SK-N-SH (cell line): ENCODE results near the gene AGBL3. TPM values are rescaled to one million over a fixed set of nuclear protein-coding genes. Genes with fewer than 3 reads are reported as not detected.
A peak's percentile ranks its signal among the peaks of the same experiment; 100 is the strongest.

ENCODE experiments used
- CTCF ChIA-PET: fragments of 300-600, 350-600 bp; formaldehyde crosslinking; extraction: SDS; loops from one replicate; lab custom pipeline; 2021; lab: Yijun Ruan, JAX
- POLR2A ChIA-PET: fragments of 350-600 bp; sonication (Branson Sonifier 250); formaldehyde crosslinking; extraction: SDS; loops from one replicate; lab custom pipeline; 2020; ENCODE audit warnings: antibody characterized with exemption, inconsistent platforms; lab: Yijun Ruan, JAX
- DNase-seq: peaks from one replicate; pipeline ENCODE4 v3.0.0; 2012
- H2AFZ ChIP-seq: fragments of 200-600 bp; sonication (generic); 2 replicates; pipeline ENCODE4 v1.8.1; 2016; ENCODE audit warnings: antibody characterized with exemption, mild to moderate bottlenecking, low read depth
- H3F3A ChIP-seq: fragments of 200-600 bp; sonication (generic); replicated peaks from 2 replicates; pipeline ENCODE3; 2016; ENCODE audit warnings: antibody characterized with exemption, mild to moderate bottlenecking; ENCODE audit not compliant: insufficient read depth
- H3K27ac ChIP-seq, 2 experiments: fragments of 200-500 bp in 1 of 2; fragments of 200-600 bp in 1 of 2; sonication (Bioruptor generic) in 1 of 2; sonication (generic), shearing (Covaris generic) in 1 of 2; 2 replicates each; pipeline versions ENCODE4 v1.5.1 to v1.6.1; 2014 to 2016; ENCODE audit warnings: low read depth in 2 of 2, inconsistent platforms in 1 of 2, low read length in 1 of 2, mild to moderate bottlenecking in 1 of 2, mixed read lengths in 1 of 2
- H3K27me3 ChIP-seq: fragments of 200-600 bp; sonication (generic), shearing (Covaris generic); 2 replicates; pipeline ENCODE4 v1.6.1; 2016; ENCODE audit warnings: mixed run types; ENCODE audit not compliant: insufficient read depth
- H3K36me3 ChIP-seq, 2 experiments: fragments of 200-500 bp in 1 of 2; fragments of 200-600 bp in 1 of 2; sonication (Bioruptor generic) in 1 of 2; sonication (generic) in 1 of 2; replicated peaks in 1 of 2; 2 replicates each; pipeline versions ENCODE3 to v1.5.1; 2014 to 2016; ENCODE audit warnings: low read length in 1 of 2, mild to moderate bottlenecking in 1 of 2; ENCODE audit not compliant: insufficient read depth in 2 of 2, control insufficient read depth in 1 of 2
- H3K4me1 ChIP-seq, 2 experiments: fragments of 200-500 bp in 1 of 2; fragments of 200-600 bp in 1 of 2; sonication (Bioruptor generic) in 1 of 2; sonication (generic), shearing (Covaris generic) in 1 of 2; 2 replicates each; pipeline versions ENCODE4 v1.5.1 to v1.6.1; 2014 to 2016; ENCODE audit warnings: low read depth in 1 of 2, low read length in 1 of 2, mixed run types in 1 of 2; ENCODE audit not compliant: insufficient read depth in 2 of 2, control insufficient read depth in 1 of 2
- H3K4me2 ChIP-seq: fragments of 200-600 bp; sonication (generic), shearing (Covaris generic); 2 replicates; pipeline ENCODE4 v1.6.1; 2017; ENCODE audit warnings: mixed run types
- H3K4me3 ChIP-seq, 2 experiments: fragments of 200-500 bp in 1 of 2; fragments of 200-600 bp in 1 of 2; sonication (Bioruptor generic) in 1 of 2; sonication (generic), shearing (Covaris generic) in 1 of 2; 2 replicates each; pipeline versions ENCODE4 v1.5.1 to v1.8.1; 2014 to 2016; ENCODE audit warnings: low read depth in 2 of 2, inconsistent platforms in 1 of 2, low read length in 1 of 2, mild to moderate bottlenecking in 1 of 2, mixed read lengths in 1 of 2, moderate library complexity in 1 of 2
- H3K79me2 ChIP-seq: fragments of 200-600 bp; sonication (generic); 2 replicates; pipeline ENCODE4 v1.8.1; 2017; ENCODE audit warnings: mild to moderate bottlenecking; ENCODE audit not compliant: insufficient read depth
- H3K9ac ChIP-seq: fragments of 200-600 bp; sonication (generic); 2 replicates; pipeline ENCODE4 v1.6.1; 2017; ENCODE audit warnings: mixed run types
- H3K9me2 ChIP-seq: fragments of 200-600 bp; sonication (generic); 2 replicates; pipeline ENCODE4 v1.6.1; 2017; ENCODE audit warnings: mixed run types
- H3K9me3 ChIP-seq: fragments of 200-600 bp; sonication (generic); 2 replicates; pipeline ENCODE4 v1.6.1; 2017; ENCODE audit warnings: mixed run types, mild to moderate bottlenecking, moderate library complexity
- H4K20me1 ChIP-seq: fragments of 200-600 bp; sonication (generic); 2 replicates; pipeline ENCODE4 v1.6.1; 2017; ENCODE audit warnings: mild to moderate bottlenecking, mixed run types; ENCODE audit not compliant: insufficient read depth
- CHD2 ChIP-seq: fragments of 150-350 bp; IDR thresholded peaks from 2 replicates; pipeline ENCODE4 v1.6.1; 2018; ENCODE audit warnings: low read length; ENCODE audit not compliant: partially characterized antibody
- ELF1 ChIP-seq: IDR thresholded peaks from 2 replicates; pipeline ENCODE4 v1.4.0; 2012
- EP300 ChIP-seq, 2 experiments: IDR thresholded peaks; 2 replicates each; pipeline versions ENCODE4 v1.4.0 to v1.6.1; 2012; ENCODE audit warnings: borderline replicate concordance in 1 of 2, low read depth in 1 of 2, low read length in 1 of 2
- EZH2phosphoT487 ChIP-seq: fragments of 200-600 bp; sonication (generic); IDR thresholded peaks from 2 replicates; pipeline ENCODE4 v1.6.1; 2017; ENCODE audit warnings: low read depth, mixed run types, mild to moderate bottlenecking, antibody characterized with exemption, moderate library complexity, borderline replicate concordance
- FOSL2 ChIP-seq: IDR thresholded peaks from 2 replicates; pipeline ENCODE4 v1.4.0; 2012; ENCODE audit warnings: low read depth, mild to moderate bottlenecking, moderate library complexity, borderline replicate concordance
- FOXM1 ChIP-seq: IDR thresholded peaks from 2 replicates; pipeline ENCODE4 v1.4.0; 2012; ENCODE audit warnings: low read depth, mild to moderate bottlenecking
- GABPA ChIP-seq: IDR thresholded peaks from 2 replicates; pipeline ENCODE4 v1.4.0; 2012; ENCODE audit warnings: low read depth, mild to moderate bottlenecking
- MAX ChIP-seq: IDR thresholded peaks from 2 replicates; pipeline ENCODE4 v1.4.0; 2012; ENCODE audit warnings: low read depth
- NFIC ChIP-seq: IDR thresholded peaks from 2 replicates; pipeline ENCODE4 v1.4.0; 2012; ENCODE audit warnings: borderline replicate concordance
- PBX3 ChIP-seq: IDR thresholded peaks from 2 replicates; pipeline ENCODE4; 2012
- POLR2AphosphoS5 ChIP-seq: IDR thresholded peaks from 2 replicates; pipeline ENCODE4 v1.6.1; 2012; ENCODE audit warnings: low read depth, low read length
- RAD21 ChIP-seq: IDR thresholded peaks from 2 replicates; pipeline ENCODE4 v1.6.1; 2012; ENCODE audit warnings: mild to moderate bottlenecking, low read length
- RCOR1 ChIP-seq: fragments of 150-350 bp; IDR thresholded peaks from 2 replicates; pipeline ENCODE4 v1.6.1; 2017; ENCODE audit warnings: antibody characterized with exemption, low read length
- RFX5 ChIP-seq: IDR thresholded peaks from 2 replicates; pipeline ENCODE4 v1.6.1; 2012; ENCODE audit warnings: mild to moderate bottlenecking, improper control_type of control experiment, low read length
- RXRA ChIP-seq: IDR thresholded peaks from 2 replicates; pipeline ENCODE4 v1.4.0; 2012; ENCODE audit warnings: low read depth, mild to moderate bottlenecking, borderline replicate concordance
- TCF12 ChIP-seq: IDR thresholded peaks from 2 replicates; pipeline ENCODE4 v1.4.0; 2012
- USF1 ChIP-seq: IDR thresholded peaks from 2 replicates; pipeline ENCODE4 v1.4.0; 2012; ENCODE audit warnings: low read depth, borderline replicate concordance
- USF2 ChIP-seq: fragments of 150-350 bp; IDR thresholded peaks from 2 replicates; pipeline ENCODE4 v1.6.1; 2017; ENCODE audit warnings: antibody characterized with exemption, low read length, low read depth, borderline replicate concordance
- YY1 ChIP-seq: IDR thresholded peaks from 2 replicates; pipeline ENCODE4 v1.4.0; 2012; ENCODE audit warnings: low read depth, mild to moderate bottlenecking
- ZBTB33 ChIP-seq: IDR thresholded peaks from 2 replicates; pipeline ENCODE4 v1.4.0; 2012; ENCODE audit warnings: low read depth, borderline replicate concordance
- WGBS: methylation state at CpG from one replicate; pipeline ENCODE4 v1.1.6; 2017; ENCODE audit warnings: low lambda C conversion rate; 5-methylcytosine and 5-hydroxymethylcytosine counted together
- polyA plus RNA-seq, 3 experiments: library from polyadenylated mRNA; depleted of rRNA; stranded (reverse); fragments of >200 nt; gene quantifications; 2 replicates each; pipeline ENCODE4 v1.2.3, GENCODE V29; 2012

Gene AGBL3
- polyA plus RNA-seq, 1 of the 3 experiments (the other 2 are of a cell fraction) = 0.35 TPM

- Histone ChIP-seq H3K36me3 (peaks cover 0 to 10% of the 10 kb centered on the region in 2 experiments), H3F3A (peaks cover 6% of the 10 kb centered on the region), H3K4me2 (no peak overlapping the region), H3K4me1 (peaks cover 4 to 11% of the 10 kb centered on the region in 2 experiments; a peak in 3 of 4 replicates), H3K9me2 (no peaks in the 10 kb centered on the region), H2AFZ (no peak overlapping the region), H3K4me3 (no peak overlapping the region), H3K27me3 (no peaks in the 10 kb centered on the region), H3K27ac (no peak overlapping the region), H3K9me3 (no peaks in the 10 kb centered on the region; the same call in 1 of the 2 replicates), H3K9ac (no peak overlapping the region), H4K20me1 (no peaks in the 10 kb centered on the region), H3K79me2 (no peaks in the 10 kb centered on the region)
- ChIA-PET POLR2A (no interaction called here), CTCF (interaction anchor here (0.7 to 1.2 kb wide), 3 partner anchors 10 to 645 kb away, joined by 3 to 4 read pairs (median 3); no protein-coding TSS in a partner anchor)
- TF ChIP-seq YY1 (no peak), RAD21 (no peak), CHD2 (no peak), EZH2phosphoT487 (no peak), PBX3 (no peak), ZBTB33 (no peak), NFIC (no peak), USF2 (no peak), MAX (no peak)
- WGBS = 95% methylated on average over 5 of the region's 6 CpGs
- DNase-seq = no peak
These were observed 172.6 kb downstream of the AGBL3 start for GRCh38 chr7:135158874-135159273.

GRCh38 chr7:135159359-135160085 lies 173.2 kb downstream of the AGBL3 start:
- POLR2A ChIA-PET = no interaction called here
- TF ChIP-seq RAD21 (no peak), NFIC (no peak), RCOR1 (no peak), FOXM1 (no peak), USF1 (no peak), POLR2AphosphoS5 (no peak), EP300 (IDR thresholded peaks at IDR 0.05; ENCODE audit: borderline replicate concordance in 1 of 2, low read depth in 1 of 2, low read length in 1 of 2) (no peak), TCF12 (no peak), RFX5 (no peak), RXRA (no peak), GABPA (no peak), FOSL2 (no peak), EZH2phosphoT487 (no peak), ELF1 (no peak), PBX3 (no peak)

More at GRCh38 chr7:135159359-135160085, 173.2 kb downstream of the AGBL3 start:
- Histone ChIP-seq H2AFZ (peak overlapping the region; percentile 8; the same call in 1 of the 2 replicates), H3K9me2 (no peaks in the 10 kb centered on the region), H3K4me2 (no peak overlapping the region), H3F3A (peaks cover 6% of the 10 kb centered on the region), H4K20me1 (no peaks in the 10 kb centered on the region), H3K9ac (no peak overlapping the region), H3K27me3 (no peaks in the 10 kb centered on the region), H3K27ac (peak overlapping the region; percentile 21 to 23; a peak in 2 of 4 replicates), H3K4me1 (peaks cover 4 to 11% of the 10 kb centered on the region in 2 experiments; a peak in 3 of 4 replicates), H3K4me3 (no peak overlapping the region), H3K9me3 (no peaks in the 10 kb centered on the region; the same call in 1 of the 2 replicates), H3K79me2 (no peaks in the 10 kb centered on the region), H3K36me3 (peaks cover 6 to 13% of the 10 kb centered on the region in 2 experiments)
- CTCF ChIA-PET = interaction anchor here (0.8 to 1.5 kb wide), 3 partner anchors 12 to 645 kb away, joined by 3 to 5 read pairs (median 3); partner anchors contain the start of gene TMEM140
- DNase-seq = no peak
- 93% methylated on average over 2 of the region's 2 CpGs for WGBS
